HepG2 (cell line): ENCODE data around the gene TNRC18. TPM values are rescaled to one million over a fixed set of nuclear protein-coding genes. Genes with fewer than 3 reads are reported as not detected.

ENCODE experiments used
- CEBPB ChIP-seq: IDR thresholded peaks from 2 replicates; pipeline ENCODE4 v1.6.1; 2011; ENCODE audit warnings: low read depth, low read length, improper control_type of control experiment, borderline replicate concordance
- DDIT3 ChIP-seq: sonication (generic); formaldehyde crosslinking; IDR thresholded peaks from 2 replicates; pipeline ENCODE4 v1.4.0; 2020; ENCODE audit warnings: mild to moderate bottlenecking, missing genetic modification reagents
- ERF ChIP-seq: IDR thresholded peaks from 2 replicates; pipeline ENCODE4 v1.6.1; 2018; ENCODE audit warnings: missing biosample characterization, missing genetic modification reagents
- GABPB1 ChIP-seq: IDR thresholded peaks from 2 replicates; pipeline ENCODE4 v1.6.1; 2016; ENCODE audit warnings: mild to moderate bottlenecking, missing genetic modification reagents, moderate library complexity, missing compliant biosample characterization
- GATAD1 ChIP-seq: IDR thresholded peaks from 2 replicates; pipeline ENCODE4 v1.6.1; 2016; ENCODE audit warnings: missing genetic modification reagents, missing compliant biosample characterization
- HOXA3 ChIP-seq: sonication (generic); formaldehyde crosslinking; IDR thresholded peaks from 2 replicates; pipeline ENCODE4 v1.5.0; 2020; ENCODE audit warnings: missing genetic modification reagents
- NCOR1 ChIP-seq: fragments of 200-600 bp; sonication (generic); IDR thresholded peaks from 2 replicates; pipeline ENCODE4 v1.7.0; 2017; ENCODE audit warnings: antibody characterized with exemption, low read length, borderline replicate concordance
- NR2F1 ChIP-seq, 2 experiments: fragments of 450-650 bp in 1 of 2; formaldehyde crosslinking in 1 of 2; IDR thresholded peaks; 2 replicates each; pipeline versions ENCODE4 v1.5.0 to v1.6.1; 2016 to 2020; ENCODE audit warnings: mild to moderate bottlenecking in 1 of 2, missing compliant biosample characterization in 1 of 2, missing genetic modification reagents in 1 of 2, moderate library complexity in 1 of 2
- SAFB2 ChIP-seq: sonication (generic); formaldehyde crosslinking; IDR thresholded peaks from 2 replicates; pipeline ENCODE4 v1.5.1; 2020; ENCODE audit warnings: missing genetic modification reagents, low read depth, mild to moderate bottlenecking, borderline replicate concordance
- SNAI1 ChIP-seq: sonication (generic); formaldehyde crosslinking; IDR thresholded peaks from 2 replicates; pipeline ENCODE4 v1.5.0; 2020; ENCODE audit warnings: mild to moderate bottlenecking, missing genetic modification reagents, borderline replicate concordance
- TBL1XR1 ChIP-seq: fragments of 150-350 bp; IDR thresholded peaks from 2 replicates; pipeline ENCODE4 v1.6.1; 2014; ENCODE audit warnings: borderline replicate concordance, low read length; ENCODE audit not compliant: partially characterized antibody
- ZBTB10 ChIP-seq: sonication (generic); formaldehyde crosslinking; IDR thresholded peaks from 2 replicates; pipeline ENCODE4 v1.4.0; 2020; ENCODE audit warnings: missing genetic modification reagents, borderline replicate concordance
- ZBTB7A ChIP-seq: sonication (generic); formaldehyde crosslinking; IDR thresholded peaks from 2 replicates; pipeline ENCODE4 v1.8.0; 2022; ENCODE audit warnings: mild to moderate bottlenecking, missing genetic modification reagents
- ZFY ChIP-seq: sonication (generic); formaldehyde crosslinking; IDR thresholded peaks from 2 replicates; pipeline ENCODE4 v1.4.0; 2020; ENCODE audit warnings: missing genetic modification reagents
- ZNF12 ChIP-seq: sonication (generic); formaldehyde crosslinking; IDR thresholded peaks from 2 replicates; pipeline ENCODE4 v1.5.0; 2020; ENCODE audit warnings: missing genetic modification reagents
- ZNF362 ChIP-seq: sonication (generic); formaldehyde crosslinking; IDR thresholded peaks from 2 replicates; pipeline ENCODE4 v1.4.0; 2020; ENCODE audit warnings: missing genetic modification reagents, mild to moderate bottlenecking, borderline replicate concordance
- ZNF44 ChIP-seq: sonication (generic); formaldehyde crosslinking; IDR thresholded peaks from 2 replicates; pipeline ENCODE4 v1.5.1; 2020; ENCODE audit warnings: mild to moderate bottlenecking, missing genetic modification reagents
- ZSCAN25 ChIP-seq: sonication (generic); formaldehyde crosslinking; IDR thresholded peaks from 2 replicates; pipeline ENCODE4 v1.8.0; 2022; ENCODE audit warnings: mild to moderate bottlenecking, missing genetic modification reagents
- polyA plus RNA-seq, 8 experiments: library from polyadenylated mRNA; depleted of rRNA in 3 of 8; stranded (reverse) in 7 of 8; unstranded in 1 of 8; fragments of >200 nt; fragmentation: Illumina TruSeq in 4 of 8; extraction: Trizol in 4 of 8; gene quantifications; 2 replicates each; pipeline versions ENCODE4 v1.2.1 to v1.2.3, GENCODE V29; 2011 to 2016; ENCODE audit warnings: low read depth in 4 of 8, missing spikeins in 1 of 8, mixed read lengths in 1 of 8; ENCODE audit not compliant: insufficient read depth in 1 of 8
- total RNA-seq, 5 experiments: library from RNA; depleted of rRNA; stranded (reverse); fragments of >200 nt; fragmentation: Illumina TruSeq; extraction: Trizol; gene quantifications; 2 replicates each; pipeline ENCODE4 v1.2.3, GENCODE V29; 2016; ENCODE audit warnings: low read depth in 1 of 5

TNRC18 gene
- total and polyA plus RNA-seq, 2 of the 13 experiments (the other 11 are each of a cell fraction or from before 2014, with no cell fraction given): 11.7 to 17.4 TPM

- TF ChIP-seq ZNF362: peak; percentile 57; the same call in 1 of the 2 replicates
- TF ChIP-seq NCOR1: peak; percentile 12; the same call in 1 of the 2 replicates
- TF ChIP-seq NR2F1 (CRISPR knock-in tag; IDR thresholded peaks at IDR 0.05): no peak
- peak; percentile 24; the same call in 1 of the 2 replicates for TF ChIP-seq ZFY
- TF ChIP-seq ZNF44 (CRISPR knock-in tag): no peak
- no peak for TF ChIP-seq TBL1XR1
- no peak for TF ChIP-seq ZNF12 (CRISPR knock-in tag)
- TF ChIP-seq SAFB2: no peak
- TF ChIP-seq GATAD1 (CRISPR knock-in tag): 0 out of 2 replicates have a peak, but pooled peaks have one; percentile 2
- TF ChIP-seq HOXA3 (CRISPR knock-in tag): no peak
- 0 out of 2 replicates have a peak, but pooled peaks have one; percentile 15 for TF ChIP-seq SNAI1 (CRISPR knock-in tag)
- TF ChIP-seq ZBTB7A (CRISPR knock-in tag): no peak
- TF ChIP-seq ZSCAN25 (CRISPR knock-in tag): 0 out of 2 replicates have a peak, but pooled peaks have one; percentile 26
- no peak for TF ChIP-seq DDIT3 (CRISPR knock-in tag)
- TF ChIP-seq CEBPB: peak; percentile 34; the same call in 1 of the 2 replicates
- no peak for TF ChIP-seq ERF (CRISPR knock-in tag)
- 0 out of 2 replicates have a peak, but pooled peaks have one; percentile 22 for TF ChIP-seq ZBTB10
- peak; percentile 12; the same call in 1 of the 2 replicates for TF ChIP-seq GABPB1 (CRISPR knock-in tag)
These were observed at the start of gene TNRC18 (continued) for GRCh38 chr7:5423306-5423975.
